ENCODE measurements around the gene FAF1.

FAF1 gene

GRCh38 chr1:50646526-50646925 lies 313.5 kb downstream of the FAF1 start:
- DNase-seq (ENCODE audit: low read depth in 2 of 3, low spot score in 1 of 3): no peak

- DNase-seq (ENCODE audit: low read depth in 2 of 3, low spot score in 1 of 3): no peak
Measured at GRCh38 chr1:50645139-50645538, 314.9 kb downstream of the FAF1 start.

DNA sequence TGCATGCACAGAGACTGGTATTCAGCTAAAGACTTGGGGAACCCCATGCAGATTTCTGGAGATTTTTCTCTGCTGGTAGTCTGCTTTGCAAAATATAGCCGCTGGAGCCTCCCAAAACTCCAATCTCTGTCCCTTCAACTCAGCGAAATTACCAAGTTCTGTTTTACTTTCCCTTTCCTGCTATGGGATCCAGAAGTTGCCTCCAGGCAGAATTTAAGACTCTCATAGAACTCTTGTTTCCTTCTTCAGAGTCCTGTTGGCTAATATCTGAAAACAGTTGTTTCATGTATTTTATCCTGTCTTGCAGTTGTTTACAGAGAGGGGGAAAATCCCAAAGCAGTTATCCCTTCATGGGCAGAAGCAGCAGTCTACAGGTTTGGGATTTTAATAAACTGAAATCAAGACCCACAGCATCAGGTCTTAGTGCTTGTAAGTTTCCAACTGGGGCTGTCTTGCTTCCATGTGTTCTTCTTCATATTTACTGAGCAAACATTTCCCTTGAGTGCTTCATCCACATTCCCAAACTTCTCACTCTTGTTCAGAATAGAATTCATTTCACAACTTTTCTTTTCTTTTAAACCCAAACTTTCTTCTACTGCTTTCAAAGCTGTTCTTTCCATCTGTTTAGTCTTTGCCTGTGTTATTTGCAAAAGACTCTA lies 315.5 kb downstream of the FAF1 start:
- no peak for DNase-seq (ENCODE audit: low read depth in 2 of 3, low spot score in 1 of 3)

DNA sequence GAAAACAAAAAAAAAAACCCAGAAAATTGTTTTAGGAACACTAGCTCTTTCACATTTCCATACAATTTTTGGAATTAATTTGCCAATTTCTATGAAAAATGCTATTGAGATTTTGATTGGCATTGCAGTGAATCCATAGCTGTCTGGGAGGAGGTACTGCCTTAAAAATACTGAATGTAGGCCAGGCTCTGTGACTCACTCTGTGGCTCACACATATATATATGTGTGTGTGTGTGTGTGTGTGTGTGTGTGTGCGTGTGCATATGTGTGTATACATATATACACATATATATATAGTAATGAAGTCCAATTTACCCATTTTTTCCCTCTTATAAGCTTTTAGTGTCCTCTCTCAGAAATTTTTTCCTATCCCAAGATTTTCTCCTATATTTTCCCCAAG lies 322.6 kb downstream of the FAF1 start:
- DNase-seq (ENCODE audit: low read depth in 2 of 3, low spot score in 1 of 3): no peak

- no peak for DNase-seq (ENCODE audit: low read depth in 2 of 3, low spot score in 1 of 3)
Measured at GRCh38 chr1:50634251-50634650, 325.8 kb downstream of the FAF1 start.

- DNase-seq (ENCODE audit: low read depth in 2 of 3, low spot score in 1 of 3): no peak
Measured at GRCh38 chr1:50633465-50633864, 326.6 kb downstream of the FAF1 start.

- no peak for DNase-seq (ENCODE audit: low read depth in 2 of 3, low spot score in 1 of 3)
Measured at GRCh38 chr1:50631161-50631560, 328.9 kb downstream of the FAF1 start.

- no peak for DNase-seq (ENCODE audit: low read depth in 2 of 3, low spot score in 1 of 3)
Measured at GRCh38 chr1:50622259-50622658, 337.8 kb downstream of the FAF1 start.

DNA sequence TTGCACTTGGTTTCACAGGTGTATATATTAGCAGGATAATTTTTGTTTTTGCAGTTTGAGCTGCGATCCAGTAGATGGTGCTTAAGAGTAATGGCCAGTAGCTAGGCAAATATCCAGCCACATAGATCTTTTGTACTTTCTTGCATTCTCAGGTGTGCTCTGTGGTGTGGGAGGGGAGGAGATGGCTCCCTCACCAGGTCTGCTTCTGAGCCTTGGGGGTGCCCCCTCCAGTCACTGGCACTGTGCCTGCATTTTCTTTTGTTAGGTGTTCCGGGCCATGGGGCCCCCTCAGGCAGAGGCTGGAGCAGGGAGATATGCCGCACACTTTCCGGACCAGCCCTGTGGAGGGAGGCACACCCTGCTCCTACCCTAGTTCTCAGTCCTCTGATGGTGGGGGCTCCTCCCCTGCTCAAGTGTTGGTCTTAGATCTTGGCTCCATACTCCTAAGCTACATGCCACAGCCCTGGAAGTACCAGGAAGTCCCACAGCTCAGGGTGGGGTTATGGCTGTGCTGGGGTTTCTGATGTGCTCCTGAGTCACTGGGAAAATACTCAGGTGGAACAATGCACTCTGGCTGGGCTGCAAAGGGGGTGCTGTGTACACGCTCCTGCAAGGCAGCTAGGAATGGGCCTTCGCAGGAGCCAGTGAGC lies 339.3 kb downstream of the FAF1 start:
- DNase-seq (ENCODE audit: low read depth in 2 of 3, low spot score in 1 of 3): no peak

- DNase-seq (ENCODE audit: low read depth in 2 of 3, low spot score in 1 of 3): no peak
Measured at GRCh38 chr1:50615036-50615750, 344.9 kb downstream of the FAF1 start.

DNA sequence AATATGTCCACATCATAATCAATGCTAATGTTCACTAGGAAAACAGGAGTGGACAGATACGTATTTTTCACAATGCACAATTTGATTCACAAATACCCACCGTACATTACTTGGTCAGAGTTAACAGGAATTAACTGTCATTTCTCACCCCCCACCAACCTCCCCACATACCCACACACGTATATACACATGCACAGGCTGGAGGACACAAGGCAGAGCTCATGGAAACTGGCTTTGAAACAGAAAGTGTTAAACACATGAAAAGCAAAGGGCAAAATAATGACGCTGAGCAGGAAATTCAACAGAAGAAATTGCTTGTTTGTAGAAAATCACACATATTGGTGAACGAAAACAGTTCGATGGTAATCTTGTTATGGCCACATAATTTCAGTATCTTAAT lies 348.4 kb downstream of the FAF1 start:
- DNase-seq (ENCODE audit: low read depth in 2 of 3, low spot score in 1 of 3): no peak

DNA sequence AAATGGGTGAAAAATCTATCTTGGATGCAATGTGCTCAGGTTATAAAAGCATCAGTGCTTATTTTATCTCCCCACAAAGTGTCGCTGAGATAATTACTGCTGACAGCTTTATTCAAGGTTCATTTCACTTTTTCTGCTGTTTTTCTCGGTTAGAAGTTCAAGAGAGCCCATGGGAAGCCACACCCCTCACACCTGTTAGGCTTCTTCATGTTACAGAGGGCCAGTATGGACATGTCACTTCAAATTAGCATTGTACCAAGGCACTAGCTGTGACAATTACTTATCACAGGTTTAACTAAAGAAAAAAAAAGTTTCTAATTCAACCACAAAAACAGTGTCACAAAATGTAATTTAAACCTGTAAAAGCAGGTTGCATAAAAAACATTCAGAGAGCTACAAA lies 349.5 kb downstream of the FAF1 start:
- no peak for DNase-seq (ENCODE audit: low read depth in 2 of 3, low spot score in 1 of 3)

GRCh38 chr1:50609508-50609907 lies 350.6 kb downstream of the FAF1 start:
- no peak for DNase-seq (ENCODE audit: low read depth in 2 of 3, low spot score in 1 of 3)

DNA sequence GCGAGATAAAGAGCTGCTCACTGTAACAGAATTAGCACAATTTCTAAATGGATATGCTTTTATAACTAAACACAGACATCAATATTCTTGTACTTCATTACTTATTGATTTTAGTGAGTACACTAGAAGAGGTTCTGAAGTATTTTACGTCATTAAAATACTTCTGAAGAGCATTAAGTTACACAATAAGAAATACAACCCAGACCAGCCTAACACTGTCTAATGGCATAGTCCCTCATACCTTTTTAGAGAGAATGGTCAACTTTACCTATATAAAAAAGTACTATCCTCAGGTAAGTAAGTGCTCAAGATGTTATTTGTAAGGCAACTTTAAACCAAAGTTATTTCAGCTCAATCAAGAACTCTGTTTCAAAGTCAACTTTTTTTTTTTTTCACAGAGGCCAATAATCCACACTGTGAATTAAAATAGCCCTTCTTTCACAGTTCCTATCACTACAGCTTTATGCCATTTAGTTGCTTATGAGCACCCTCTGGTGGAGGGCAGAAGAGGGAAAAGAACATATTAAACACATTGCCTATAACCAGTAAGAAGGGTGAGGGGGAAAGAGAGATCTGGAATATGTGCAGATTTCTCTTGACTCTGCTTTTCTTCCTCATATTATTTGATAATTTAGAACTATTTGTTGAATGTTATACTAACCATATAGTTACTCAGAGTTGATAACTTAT lies 354.7 kb downstream of the FAF1 start:
- peak in 1 of 3 donors; percentile 9 for DNase-seq (ENCODE audit: low read depth in 2 of 3, low spot score in 1 of 3)

GRCh38 chr1:50604580-50604979 lies 355.5 kb downstream of the FAF1 start:
- no peak for DNase-seq (ENCODE audit: low read depth in 2 of 3, low spot score in 1 of 3)

GRCh38 chr1:50603274-50604271 lies 356.5 kb downstream of the FAF1 start:
- no peak for DNase-seq (ENCODE audit: low read depth in 2 of 3, low spot score in 1 of 3)

DNA sequence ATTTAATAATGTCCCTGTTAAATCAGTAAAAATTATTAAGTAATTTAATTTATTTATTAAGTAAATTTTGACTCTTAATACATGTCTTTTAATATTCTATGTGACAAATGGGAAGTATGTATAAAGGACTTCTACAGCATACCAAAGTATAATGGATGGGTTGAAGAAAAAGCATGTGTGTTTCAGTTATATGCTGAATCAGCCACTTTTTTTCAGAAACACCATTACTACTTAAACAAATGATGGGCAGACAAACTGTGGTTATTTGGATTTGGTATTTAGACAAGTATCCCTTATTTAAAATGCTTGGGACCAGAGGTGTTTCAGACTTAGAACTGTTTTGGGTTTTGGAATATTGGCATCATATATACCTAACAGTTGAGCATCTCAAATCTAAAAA lies 360.5 kb downstream of the FAF1 start:
- no peak for DNase-seq (ENCODE audit: low read depth in 2 of 3, low spot score in 1 of 3)

GRCh38 chr1:50595874-50596273 lies 364.2 kb downstream of the FAF1 start:
- no peak for DNase-seq (ENCODE audit: low read depth in 2 of 3, low spot score in 1 of 3)

- DNase-seq (ENCODE audit: low read depth in 2 of 3, low spot score in 1 of 3): no peak
Measured at GRCh38 chr1:50593515-50593914, 366.6 kb downstream of the FAF1 start.

GRCh38 chr1:50591598-50591997 lies 368.5 kb downstream of the FAF1 start:
- no peak for DNase-seq (ENCODE audit: low read depth in 2 of 3, low spot score in 1 of 3)

DNA sequence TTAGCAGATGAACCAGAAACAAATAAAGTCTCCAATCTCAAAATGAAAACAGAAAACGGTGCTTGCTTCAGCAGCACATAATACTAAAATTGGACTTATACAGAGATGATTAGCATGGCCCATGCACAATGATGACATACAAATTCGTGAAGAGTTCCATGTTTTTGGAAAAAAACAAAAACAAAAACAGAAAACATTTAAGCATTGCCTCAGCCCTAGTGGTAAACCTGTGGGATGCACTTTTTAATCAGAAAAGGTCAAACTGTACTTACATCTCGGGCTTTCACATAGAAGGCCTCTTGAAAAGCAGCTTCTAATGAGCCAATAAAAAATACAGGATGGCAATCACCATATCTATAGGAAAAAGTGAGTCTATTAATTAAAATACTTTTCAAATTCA lies 377.7 kb downstream of the FAF1 start:
- no peak for DNase-seq (ENCODE audit: low read depth in 2 of 3, low spot score in 1 of 3)

All from stimulated activated CD4-positive, alpha-beta T cell treated with anti-CD3 and anti-CD28 coated beads, Interleukin-12 subunit alpha, Interleukin-12 subunit beta, amount 100 ng/mL, for 48 hours (primary cell).